ENCODE data around the gene TMEM221. TPM values are rescaled to one million over a fixed set of nuclear protein-coding genes. Genes with fewer than 3 reads are reported as not detected.

TMEM221 gene
- total RNA-seq, 3 donors from 2014 or later, result 0.34 to 0.51 TPM; not detected in 1

GRCh38 chr19:17420475-17420924 lies 28.0 kb downstream of the TMEM221 start:
- intact Hi-C loops (cut with DNase I, micrococcal nuclease), result no loop called here
- H3K4me1 ChIP-seq (ENCODE audit: low read depth), result peaks cover 11% of the 10 kb centered on the region
- peak overlapping the region; percentile 65 for H3K4me3 ChIP-seq
- no peaks in the 10 kb centered on the region for H3K36me3 ChIP-seq (ENCODE audit: low read depth)
- no peak for TF ChIP-seq CTCF (IDR thresholded peaks at IDR 0.05)
- peak; percentile 43 for ATAC-seq
- H3K9me3 ChIP-seq, result no peaks in the 10 kb centered on the region
- DNase-seq, result peak; percentile 39 to 69 (median 66)

GRCh38 chr19:17419621-17420474 lies 28.6 kb downstream of the TMEM221 start, which contains the start of gene MVB12A:
MVB12A (plus strand) TSS chr19:17420047; CDS start chr19:17420136, 89 bp downstream.
- ATAC-seq (peak; percentile 99), DNase-seq (peak; percentile 97 to 99 (median 97))
- intact Hi-C loops (cut with DNase I, micrococcal nuclease), result no loop called here
- peak within 1 kb of the TSS; percentile 65 for H3K4me3 ChIP-seq
- TF ChIP-seq CTCF (IDR thresholded peaks at IDR 0.05), result no peak
- H3K9me3 ChIP-seq, result no peaks in the 10 kb centered on the region
- no peaks in the 10 kb centered on the region for H3K36me3 ChIP-seq (ENCODE audit: low read depth)
- H3K4me1 ChIP-seq (ENCODE audit: low read depth), result peaks cover 11% of the 10 kb centered on the region

GRCh38 chr19:17419154-17419620 lies 29.3 kb downstream of the TMEM221 start:
- intact Hi-C loops (cut with DNase I, micrococcal nuclease), result no loop called here
- no peaks in the 10 kb centered on the region for H3K9me3 ChIP-seq
- peaks cover 11% of the 10 kb centered on the region for H3K4me1 ChIP-seq (ENCODE audit: low read depth)
- DNase-seq (no peak), ATAC-seq (no peak)
- H3K4me3 ChIP-seq, result peak overlapping the region; percentile 65
- no peaks in the 10 kb centered on the region for H3K36me3 ChIP-seq (ENCODE audit: low read depth)
- no peak for TF ChIP-seq CTCF (IDR thresholded peaks at IDR 0.05)

GRCh38 chr19:17418710-17419109 lies 29.8 kb downstream of the TMEM221 start:
- Histone ChIP-seq H3K36me3 (ENCODE audit: low read depth) (no peaks in the 10 kb centered on the region), H3K4me1 (ENCODE audit: low read depth) (peaks cover 11% of the 10 kb centered on the region), H3K9me3 (no peaks in the 10 kb centered on the region), H3K4me3 (no peak overlapping the region)
- no peak for TF ChIP-seq CTCF (IDR thresholded peaks at IDR 0.05)
- ATAC-seq, result no peak
- no peak for DNase-seq
- intact Hi-C loops (cut with DNase I, micrococcal nuclease), result no loop called here

- no peak for TF ChIP-seq CTCF (IDR thresholded peaks at IDR 0.05)
- H3K9me3 ChIP-seq, result no peaks in the 10 kb centered on the region
- ATAC-seq (no peak), DNase-seq (no peak)
- no peaks in the 10 kb centered on the region for H3K36me3 ChIP-seq (ENCODE audit: low read depth)
- H3K4me3 ChIP-seq, result no peak overlapping the region
- H3K4me1 ChIP-seq (ENCODE audit: low read depth), result peaks cover 6% of the 10 kb centered on the region
- intact Hi-C loops (cut with DNase I, micrococcal nuclease), result no loop called here
Observed at GRCh38 chr19:17415121-17415520, 33.3 kb downstream of the TMEM221 start.
